GM21786 (cell line): ENCODE results near the gene LHCGR.

ENCODE experiments used
- ATAC-seq: cut with Tn5 transposase; IDR thresholded peaks from one replicate; pipeline ENCODE4 v1.9.1; 2021; ENCODE audit not compliant: unreplicated experiment

The LHCGR gene

DNA sequence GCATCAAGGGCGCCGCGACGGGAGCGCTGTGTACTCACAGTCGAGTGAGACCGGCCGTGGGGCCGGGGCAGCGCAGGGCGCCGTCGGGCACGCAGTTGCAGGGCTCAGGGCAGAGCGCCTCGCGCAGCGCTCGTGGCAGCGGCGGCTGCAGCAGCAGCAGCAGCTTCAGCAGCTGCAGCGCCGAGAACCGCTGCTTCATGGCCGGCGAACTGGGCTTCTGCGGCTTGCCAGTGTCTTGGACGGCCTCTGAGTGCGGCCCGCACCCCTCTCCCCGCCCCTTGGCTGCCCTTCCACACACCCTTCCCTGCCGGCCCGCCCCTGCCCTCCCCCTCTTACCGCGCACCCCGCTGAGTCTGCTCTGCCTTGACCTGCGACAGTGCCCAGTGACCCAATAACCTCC is at the start of gene LHCGR:
Gene LHCGR (minus strand): TSS at position 252 of the 400 bp plus-strand sequence. CDS start 53 bp downstream, at position 199.
- ATAC-seq: no peak

GRCh38 chr2:48799601-48800000 is 44.1 kb upstream of the LHCGR start:
- no peak for ATAC-seq

DNA sequence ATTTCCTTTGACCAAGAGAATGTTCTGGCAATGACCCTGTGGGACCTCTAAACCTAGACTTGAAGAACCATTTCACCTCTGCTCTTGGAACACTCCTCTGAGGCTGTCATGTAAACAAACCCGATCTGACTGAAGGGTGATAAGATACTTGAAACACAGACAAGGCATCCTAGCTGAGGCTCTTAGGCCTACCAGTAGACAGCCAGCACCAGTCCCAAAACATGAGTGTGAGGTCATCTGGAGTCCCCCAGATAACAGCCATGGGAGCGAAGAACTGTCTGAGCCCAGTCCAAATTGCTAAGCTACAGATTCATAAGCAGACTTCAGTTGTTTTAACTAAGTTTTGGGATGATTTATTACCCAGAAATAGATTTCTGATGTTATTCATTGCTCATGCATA is 39.5 kb upstream of the LHCGR start:
- no peak for ATAC-seq

- ATAC-seq: no peak
These were observed 38.1 kb upstream of the LHCGR start for GRCh38 chr2:48793671-48794070.

GRCh38 chr2:48792030-48792429 is 36.5 kb upstream of the LHCGR start:
- ATAC-seq: no peak

DNA sequence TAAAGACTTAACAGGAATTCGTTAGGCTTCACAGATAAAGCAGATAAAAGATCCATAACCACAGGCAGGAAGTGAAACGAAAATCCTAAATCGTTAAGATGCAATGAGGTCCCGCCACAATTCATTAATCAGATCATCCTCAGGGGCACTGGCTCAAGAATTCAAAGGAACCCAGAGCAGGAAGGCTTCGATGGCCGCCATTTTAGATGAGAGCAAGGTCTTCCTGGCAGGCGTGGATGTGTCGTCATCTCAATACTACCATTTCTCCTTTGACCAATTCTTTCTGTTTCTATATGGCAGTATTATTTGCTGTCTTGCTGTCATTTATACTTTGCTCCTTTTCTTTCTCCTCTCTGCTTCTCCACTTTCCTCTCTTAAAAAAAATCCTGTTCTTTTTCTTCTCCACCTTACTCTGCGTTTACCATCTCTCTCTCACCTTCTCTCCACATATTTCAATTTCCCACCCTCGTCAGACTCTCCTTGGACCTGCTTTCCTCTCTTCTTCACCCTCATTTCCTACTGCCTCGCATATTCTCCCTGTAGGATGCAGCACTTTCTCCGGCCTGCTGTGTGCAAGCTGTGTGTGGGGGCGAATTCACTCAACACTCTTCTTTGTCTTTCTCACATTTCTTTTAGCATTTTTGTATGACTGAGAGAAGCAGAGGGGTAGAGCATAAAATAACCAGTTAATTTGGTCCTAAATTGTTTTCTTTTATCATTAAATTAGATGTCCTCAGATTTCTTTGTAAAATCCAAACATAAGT is 35.1 kb upstream of the LHCGR start:
- no peak for ATAC-seq

- no peak for ATAC-seq
These were observed 32.1 kb upstream of the LHCGR start for GRCh38 chr2:48787580-48787979.

DNA sequence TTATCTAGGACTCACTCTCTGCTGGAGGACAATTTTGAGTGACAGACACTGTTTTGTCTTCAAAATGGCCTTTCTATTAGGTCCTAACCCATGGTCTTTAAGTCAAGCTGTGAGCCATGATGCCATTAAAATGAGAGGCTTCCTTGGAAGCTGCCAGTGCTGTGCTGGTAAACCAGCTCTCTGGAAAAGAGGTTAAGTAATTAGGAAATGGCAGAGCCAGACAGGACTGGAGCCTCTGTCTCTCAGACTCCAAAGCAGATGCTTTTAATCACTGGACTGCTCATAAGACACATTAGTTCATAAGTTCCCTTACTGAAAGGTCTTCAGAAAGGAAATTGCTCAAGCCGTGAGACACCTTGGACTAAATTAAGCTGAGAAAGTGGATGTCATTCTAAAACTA is 25.8 kb upstream of the LHCGR start:
- ATAC-seq: no peak

- no peak for ATAC-seq
These were observed 23.6 kb upstream of the LHCGR start for GRCh38 chr2:48779019-48779716.

DNA sequence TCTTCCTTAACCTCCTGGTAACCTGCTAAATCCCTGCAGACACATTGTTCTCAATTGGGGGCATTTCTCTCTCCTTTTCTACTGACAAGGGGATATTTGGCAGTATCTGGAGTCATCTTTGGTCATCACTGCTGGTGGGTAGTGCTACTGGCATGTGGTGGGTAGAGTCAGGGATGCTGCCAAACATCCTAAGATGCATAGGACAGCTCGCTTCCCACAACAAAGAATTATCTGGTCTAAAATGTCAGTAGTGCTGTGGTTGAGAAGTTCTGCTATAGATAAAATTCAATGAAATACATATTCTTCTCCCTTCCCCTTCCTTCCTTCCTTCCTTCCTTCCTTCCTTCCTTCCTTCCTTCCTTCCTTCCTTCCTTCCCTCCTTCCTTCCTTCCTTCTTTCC is 18.7 kb upstream of the LHCGR start:
- ATAC-seq: no peak

GRCh38 chr2:48771241-48772014 is 15.9 kb upstream of the LHCGR start:
- ATAC-seq: no peak

DNA sequence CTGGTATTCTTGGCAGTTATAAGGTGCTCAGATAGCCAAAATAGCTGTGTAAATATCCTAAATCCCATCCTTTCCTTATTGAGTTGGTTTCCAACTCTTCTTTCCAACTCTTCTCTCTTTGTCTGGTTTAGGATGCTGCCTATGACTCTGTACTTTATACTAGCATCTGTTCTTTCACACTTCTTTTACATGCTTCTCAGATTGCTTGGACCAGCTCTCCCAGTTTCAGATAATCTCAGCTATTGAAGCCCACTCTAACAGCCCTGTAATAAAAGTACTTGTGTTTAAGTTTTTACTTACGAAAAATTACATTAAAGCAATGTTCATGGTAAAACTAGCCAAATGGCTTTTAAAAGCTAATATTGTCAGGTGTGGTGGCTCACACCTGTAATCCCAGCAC is 14.7 kb upstream of the LHCGR start:
- no peak for ATAC-seq

DNA sequence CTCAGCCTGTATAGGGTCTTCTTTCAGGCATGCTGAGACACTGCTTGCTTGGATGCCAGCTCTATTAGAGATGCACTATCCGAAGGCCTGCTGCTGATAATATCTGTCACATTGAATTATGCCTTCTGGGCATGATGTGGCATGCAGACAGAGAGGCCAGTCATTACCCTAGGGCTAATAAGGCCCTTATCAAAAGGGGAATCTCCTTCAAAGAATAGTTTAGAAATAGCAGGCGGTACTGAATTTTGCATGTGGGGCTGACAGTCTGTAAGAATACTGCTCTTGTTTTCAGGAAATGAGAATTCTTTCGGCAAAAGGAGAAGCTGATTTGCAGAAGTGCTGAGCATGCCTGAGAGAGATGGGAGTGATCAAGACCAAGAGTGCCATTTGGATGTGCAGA is 13.1 kb upstream of the LHCGR start:
- ATAC-seq: no peak

GRCh38 chr2:48767330-48767729 is 11.8 kb upstream of the LHCGR start:
- no peak for ATAC-seq

- no peak for ATAC-seq
These were observed 5.3 kb upstream of the LHCGR start for GRCh38 chr2:48760826-48761225.

GRCh38 chr2:48759682-48760081 is 4.2 kb upstream of the LHCGR start:
- ATAC-seq: no peak

GRCh38 chr2:48756289-48756688 is 765 bp upstream of the LHCGR start:
- peak; percentile 67 for ATAC-seq

GRCh38 chr2:48754874-48755273 is 650 bp downstream of the LHCGR start:
- ATAC-seq: no peak

- peak; percentile 30 for ATAC-seq
These were observed 2.3 kb downstream of the LHCGR start for GRCh38 chr2:48753228-48753627.

GRCh38 chr2:48750128-48750739 is 5.3 kb downstream of the LHCGR start:
- ATAC-seq: peak; percentile 69
